C4-2B (cell line): Measurements from ENCODE around the gene AFF1.

Experiments
- ZFX ChIP-seq: fragments of 450-650 bp; IDR thresholded peaks from 2 replicates; pipeline ENCODE4 v1.6.1; 2017
- TF ChIP-seq, protein P1 (sequence below): fragments of 450-650 bp; conservative IDR thresholded peaks from 2 replicates; pipeline ENCODE4 v1.5.1; 2017; ENCODE audit warnings: mild to moderate bottlenecking

DNA sequence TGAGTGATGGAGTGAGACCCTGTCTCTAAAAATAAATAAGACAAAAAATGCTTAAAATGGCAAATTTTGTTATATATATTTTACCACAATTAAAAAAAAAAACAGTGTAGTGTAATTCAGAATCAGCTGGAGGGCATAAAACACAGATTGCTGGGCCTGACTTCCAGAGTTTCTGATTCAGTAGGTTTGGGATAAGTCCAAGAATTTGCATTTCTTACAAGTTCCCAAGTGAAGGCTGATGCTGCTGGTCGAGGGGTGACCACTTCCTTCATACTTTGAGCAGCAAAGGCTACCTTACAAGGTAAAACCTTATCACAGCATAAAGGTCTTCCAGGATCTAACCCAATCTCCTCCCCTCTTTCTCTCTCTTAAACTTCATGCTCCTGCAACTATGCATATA lies 244.9 kb downstream of the AFF1 start:
- TF ChIP-seq, protein P1, sequence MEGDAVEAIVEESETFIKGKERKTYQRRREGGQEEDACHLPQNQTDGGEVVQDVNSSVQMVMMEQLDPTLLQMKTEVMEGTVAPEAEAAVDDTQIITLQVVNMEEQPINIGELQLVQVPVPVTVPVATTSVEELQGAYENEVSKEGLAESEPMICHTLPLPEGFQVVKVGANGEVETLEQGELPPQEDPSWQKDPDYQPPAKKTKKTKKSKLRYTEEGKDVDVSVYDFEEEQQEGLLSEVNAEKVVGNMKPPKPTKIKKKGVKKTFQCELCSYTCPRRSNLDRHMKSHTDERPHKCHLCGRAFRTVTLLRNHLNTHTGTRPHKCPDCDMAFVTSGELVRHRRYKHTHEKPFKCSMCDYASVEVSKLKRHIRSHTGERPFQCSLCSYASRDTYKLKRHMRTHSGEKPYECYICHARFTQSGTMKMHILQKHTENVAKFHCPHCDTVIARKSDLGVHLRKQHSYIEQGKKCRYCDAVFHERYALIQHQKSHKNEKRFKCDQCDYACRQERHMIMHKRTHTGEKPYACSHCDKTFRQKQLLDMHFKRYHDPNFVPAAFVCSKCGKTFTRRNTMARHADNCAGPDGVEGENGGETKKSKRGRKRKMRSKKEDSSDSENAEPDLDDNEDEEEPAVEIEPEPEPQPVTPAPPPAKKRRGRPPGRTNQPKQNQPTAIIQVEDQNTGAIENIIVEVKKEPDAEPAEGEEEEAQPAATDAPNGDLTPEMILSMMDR, result no peak
- no peak for TF ChIP-seq ZFX
